Aorta (tissue), 5 donors: ENCODE results near the gene MYOG. TPM values are rescaled to one million over a fixed set of nuclear protein-coding genes. Genes with fewer than 3 reads are reported as not detected.

Experiments used
- ATAC-seq: fragments of 200-7000 bp; cut with Tn5 transposase; one replicate; pipeline ENCODE4 v1.9.1; 2022; ENCODE audit warnings: moderate library complexity; ENCODE audit not compliant: low FRiP score
- DNase-seq, 2 donors: peaks; one replicate each; pipeline ENCODE4 v3.0.0-alpha.2; 2020
- H3K27ac ChIP-seq, 2 donors: one replicate each; pipeline ENCODE4 v1.5.1; 2013; ENCODE audit warnings: low read length in 2 of 2, mild to moderate bottlenecking in 2 of 2, moderate library complexity in 2 of 2, control low read depth in 1 of 2, inconsistent platforms in 1 of 2, low read depth in 1 of 2
- H3K27me3 ChIP-seq, 2 donors: one replicate each; pipeline ENCODE4 v1.6.1; 2013; ENCODE audit warnings: control low read depth in 1 of 2, low read length in 1 of 2, mild to moderate bottlenecking in 1 of 2, moderate library complexity in 1 of 2; ENCODE audit not compliant: insufficient read depth in 2 of 2, control insufficient read depth in 1 of 2
- H3K36me3 ChIP-seq, 2 donors: one replicate each; pipeline ENCODE4 v1.6.1; 2013; ENCODE audit warnings: control low read depth in 1 of 2, low read length in 1 of 2, mild to moderate bottlenecking in 1 of 2; ENCODE audit not compliant: insufficient read depth in 2 of 2, control insufficient read depth in 1 of 2
- H3K4me1 ChIP-seq, 2 donors: one replicate each; pipeline ENCODE4 v1.6.1; 2013; ENCODE audit warnings: low read length in 2 of 2, control low read depth in 1 of 2, mild to moderate bottlenecking in 1 of 2, moderate library complexity in 1 of 2; ENCODE audit not compliant: insufficient read depth in 2 of 2, control insufficient read depth in 1 of 2
- H3K4me3 ChIP-seq, 2 donors: one replicate each; pipeline ENCODE4 v1.5.1; 2013; ENCODE audit warnings: low read length in 2 of 2, control low read depth in 1 of 2, mild to moderate bottlenecking in 1 of 2
- H3K9me3 ChIP-seq: one replicate; pipeline ENCODE4 v1.6.1; 2013; ENCODE audit warnings: mild to moderate bottlenecking, low read length; ENCODE audit not compliant: control insufficient read depth
- WGBS, 2 donors: extraction: QIAGEN DNeasy Blood & Tissue Kit; methylation state at CpG; one replicate each; pipeline ENCODE4 v1.1.7; 2013; 5-methylcytosine and 5-hydroxymethylcytosine counted together
- intact Hi-C, 2 donors: fragments of 100-400 bp; cut with DNase I; formaldehyde crosslinking; loops; one replicate each; pipeline versions ENCODE4 v1.14.2 to v1.15.0; 2022
- polyA plus RNA-seq, 2 donors: library from polyadenylated mRNA; stranded (reverse); fragments of 200-250 nt; gene quantifications; one replicate each; pipeline ENCODE4 v1.2.3, GENCODE V29; 2013
- total RNA-seq, 2 donors: library from RNA; stranded (reverse); fragmentation: NEBNext Ultra II Directional; extraction: Animal tissue kit (Norgen Biotek cat#: 25700); gene quantifications; one replicate each; pipeline ENCODE4 v1.2.1, GENCODE V29; 2021
- donor health status: healthy with polysubstance abuse.
- donor health status: Bipolar disorder and iron deficiency.
- donor health status: DM: no; HTN: no; CAD: no.
- donor health status: DM: no; HTN: no; CAD: no.
- donor health status: DM: yes; HTN: yes; CAD: no.

MYOG gene
- total and polyA plus RNA-seq, 4 donors = not detected

- Histone ChIP-seq H3K4me3 (no peak overlapping the region), H3K27ac (no peak overlapping the region), H3K4me1 (no peaks in the 10 kb centered on the region), H3K9me3 (no peaks in the 10 kb centered on the region), H3K27me3 (no peaks in the 10 kb centered on the region), H3K36me3 (no peaks in the 10 kb centered on the region)
- no peak for ATAC-seq
- WGBS, 2 donors = 82 to 87% methylated on average over 6 of the region's 6 CpGs
- intact Hi-C loops = no loop called here
- no peak for DNase-seq
Observed at GRCh38 chr1:203103829-203104495, 18.1 kb upstream of the MYOG start.

GRCh38 chr1:203103216-203103615 is 17.4 kb upstream of the MYOG start:
- Histone ChIP-seq H3K9me3 (no peaks in the 10 kb centered on the region), H3K27me3 (no peaks in the 10 kb centered on the region), H3K4me1 (no peaks in the 10 kb centered on the region), H3K4me3 (no peak overlapping the region), H3K27ac (no peak overlapping the region), H3K36me3 (no peaks in the 10 kb centered on the region)
- no peak for ATAC-seq
- intact Hi-C loops = no loop called here
- no peak for DNase-seq
- 20 to 31% methylated on average over 4 of the region's 4 CpGs for WGBS, 2 donors

GRCh38 chr1:203101813-203102634 is 16.2 kb upstream of the MYOG start:
- WGBS, 2 donors = 64 to 67% methylated on average over 6 of the region's 6 CpGs
- H3K36me3 ChIP-seq = no peaks in the 10 kb centered on the region
- ATAC-seq (no peak), DNase-seq (no peak)
- no peaks in the 10 kb centered on the region for H3K4me1 ChIP-seq
- H3K27ac ChIP-seq = no peak overlapping the region
- peaks cover under 1% of the 10 kb centered on the region for H3K9me3 ChIP-seq
- H3K4me3 ChIP-seq = no peak overlapping the region
- intact Hi-C loops = no loop called here
- no peaks in the 10 kb centered on the region for H3K27me3 ChIP-seq

GRCh38 chr1:203100516-203100869 is 14.7 kb upstream of the MYOG start:
- Histone ChIP-seq H3K9me3 (peaks cover 2% of the 10 kb centered on the region), H3K27me3 (no peaks in the 10 kb centered on the region), H3K4me1 (no peaks in the 10 kb centered on the region), H3K36me3 (no peaks in the 10 kb centered on the region), H3K27ac (no peak overlapping the region), H3K4me3 (no peak overlapping the region)
- intact Hi-C loops = no loop called here
- ATAC-seq = no peak
- no peak for DNase-seq

- Histone ChIP-seq H3K27ac (no peak overlapping the region), H3K27me3 (no peaks in the 10 kb centered on the region), H3K4me3 (no peak overlapping the region), H3K36me3 (no peaks in the 10 kb centered on the region), H3K9me3 (peaks cover 2% of the 10 kb centered on the region), H3K4me1 (no peaks in the 10 kb centered on the region)
- DNase-seq (no peak), ATAC-seq (no peak)
- WGBS, 2 donors = 83 to 89% methylated on average over 7 of the region's 7 CpGs
- intact Hi-C loops = no loop called here
Observed at GRCh38 chr1:203099805-203100515, 14.1 kb upstream of the MYOG start.

GRCh38 chr1:203098914-203099520 is 13.2 kb upstream of the MYOG start:
- Histone ChIP-seq H3K4me3 (no peak overlapping the region), H3K27me3 (no peaks in the 10 kb centered on the region), H3K4me1 (no peaks in the 10 kb centered on the region), H3K9me3 (peaks cover 2% of the 10 kb centered on the region), H3K36me3 (no peaks in the 10 kb centered on the region), H3K27ac (no peak overlapping the region)
- DNase-seq = no peak
- intact Hi-C loops = no loop called here
- WGBS, 2 donors = 69 to 77% methylated on average over 8 of the region's 8 CpGs
- ATAC-seq = no peak

- H3K4me3 ChIP-seq = no peak overlapping the region
- H3K27me3 ChIP-seq = no peaks in the 10 kb centered on the region
- H3K36me3 ChIP-seq = no peaks in the 10 kb centered on the region
- DNase-seq = no peak
- intact Hi-C loops = no loop called here
- WGBS, 2 donors = 78 to 85% methylated on average over 1 of the region's 1 CpG
- no peaks in the 10 kb centered on the region for H3K4me1 ChIP-seq
- peaks cover 2% of the 10 kb centered on the region for H3K9me3 ChIP-seq
- no peak for ATAC-seq
- no peak overlapping the region for H3K27ac ChIP-seq
Observed at GRCh38 chr1:203098445-203098844, 12.6 kb upstream of the MYOG start.

GRCh38 chr1:203097001-203097400 is 11.2 kb upstream of the MYOG start:
- H3K4me1 ChIP-seq = no peaks in the 10 kb centered on the region
- DNase-seq (no peak), ATAC-seq (no peak)
- peaks cover 2% of the 10 kb centered on the region for H3K9me3 ChIP-seq
- H3K36me3 ChIP-seq = no peaks in the 10 kb centered on the region
- 67 to 81% methylated on average over 1 of the region's 1 CpG for WGBS, 2 donors
- H3K27me3 ChIP-seq = no peaks in the 10 kb centered on the region
- intact Hi-C loops = no loop called here
- H3K27ac ChIP-seq = no peak overlapping the region
- H3K4me3 ChIP-seq = no peak overlapping the region
